ENCODE data around the gene ERMP1. TPM values are rescaled to one million over a fixed set of nuclear protein-coding genes. Genes with fewer than 3 reads are reported as not detected.

Gene ERMP1
- total and polyA plus RNA-seq, 2 donors (not counting 3 experiments of a cell fraction or from before 2014, with no cell fraction given): 9.7 to 16.6 TPM

- intact Hi-C loops (cut with micrococcal nuclease): loop anchor here (2.0 kb wide), 1 partner anchor 42 kb away; no protein-coding TSS in a partner anchor
- CTCF ChIA-PET: interaction anchor here (0.7 to 4.0 kb wide), 7 partner anchors 12 to 209 kb away, joined by 3 to 45 read pairs (median 4); partner anchors contain the start of gene ERMP1
- no peak overlapping the region for H3K4me2 ChIP-seq (ENCODE audit: insufficient read depth, low read length)
Observed at GRCh38 chr9:5845157-5845531, 12.2 kb upstream of the ERMP1 start.

More at GRCh38 chr9:5845157-5845531, 12.2 kb upstream of the ERMP1 start:
- Histone ChIP-seq H3K4me3 (replicated peaks in 1 of 3; ENCODE audit: insufficient read depth in 1 of 3, low read depth in 1 of 3, low read length in 3 of 3) (no peak overlapping the region), H3K4me1 (ENCODE audit: control insufficient read depth, extremely low read depth, insufficient read depth, low read length) (peaks cover 31% of the 10 kb centered on the region), H2AFZ (ENCODE audit: low read depth, low read length) (no peak overlapping the region), H4K20me1 (replicated peaks; ENCODE audit: control insufficient read depth, extremely low read depth, insufficient read depth, low read length) (no peaks in the 10 kb centered on the region), H3K27ac (ENCODE audit: insufficient read depth, low read depth, low read length) (peak overlapping the region; percentile 83), H3K9me1 (replicated peaks; ENCODE audit: control insufficient read depth, extremely low read depth, insufficient read depth, low read length) (no peaks in the 10 kb centered on the region), H3K36me3 (ENCODE audit: control insufficient read depth in 2 of 2, extremely low read depth in 1 of 2, insufficient read depth in 2 of 2, low read length in 2 of 2) (no peaks in the 10 kb centered on the region), H3K9me3 (replicated peaks; ENCODE audit: control insufficient read depth, insufficient read depth, low read length) (no peaks in the 10 kb centered on the region), H3K27me3 (ENCODE audit: control insufficient read depth in 2 of 2, insufficient read depth in 2 of 2, low read length in 2 of 2) (no peaks in the 10 kb centered on the region), H3K79me2 (ENCODE audit: control insufficient read depth, insufficient read depth, low read length) (no peaks in the 10 kb centered on the region), H3K9ac (replicated peaks; ENCODE audit: extremely low read depth, insufficient read depth, low read length) (no peak overlapping the region)
- dilution Hi-C loops (cut with MboI; ENCODE audit: extremely low pct_ligation_motif_present, low sequenced_read_pairs): no loop called here
- FAIRE-seq: no peak
- no TSS peak for BruUV-seq (replicated peaks)
- no peak for DNase-seq (ENCODE audit: low read depth, low spot score)
- POLR2A ChIA-PET: interaction anchor here (0.7 kb wide), 1 partner anchor 23 kb away, joined by 4 read pairs; no protein-coding TSS in a partner anchor
- TF ChIP-seq POLR2AphosphoS5 (IDR thresholded peaks at IDR 0.05; ENCODE audit: insufficient read depth, low read depth, low read length) (no peak), EZH2 (IDR thresholded peaks at IDR 0.05; ENCODE audit: borderline replicate concordance, low read depth, low read length, severe bottlenecking) (no peak), JUN (IDR thresholded peaks at IDR 0.05; ENCODE audit: borderline replicate concordance, insufficient read depth, insufficient read length, low read depth) (no peak), CTCF (IDR thresholded peaks at IDR 0.05; ENCODE audit: extremely low read depth in 1 of 2, insufficient read depth in 1 of 2, low read depth in 1 of 2, low read length in 2 of 2) (no peak), MAX (IDR thresholded peaks at IDR 0.05; ENCODE audit: insufficient read depth, insufficient read length) (no peak), GATA2 (IDR thresholded peaks at IDR 0.05; ENCODE audit: insufficient read depth, insufficient read length, low read depth, low read length) (no peak), POLR2A (IDR thresholded peaks at IDR 0.05; ENCODE audit: low read depth, low read length) (no peak), FOS (IDR thresholded peaks at IDR 0.05; ENCODE audit: borderline replicate concordance, insufficient read depth, low read length) (no peak), MYC (IDR thresholded peaks at IDR 0.05; ENCODE audit: low read depth, low read length) (no peak)

Measured in endothelial cell of umbilical vein (primary cell).